GM21526 (cell line): ENCODE results near the gene SPSB2.

Source experiments
- ATAC-seq: cut with Tn5 transposase; IDR thresholded peaks from one replicate; pipeline ENCODE4 v1.9.1; 2021; ENCODE audit warnings: moderate library complexity; ENCODE audit not compliant: unreplicated experiment, low FRiP score

The SPSB2 gene

DNA sequence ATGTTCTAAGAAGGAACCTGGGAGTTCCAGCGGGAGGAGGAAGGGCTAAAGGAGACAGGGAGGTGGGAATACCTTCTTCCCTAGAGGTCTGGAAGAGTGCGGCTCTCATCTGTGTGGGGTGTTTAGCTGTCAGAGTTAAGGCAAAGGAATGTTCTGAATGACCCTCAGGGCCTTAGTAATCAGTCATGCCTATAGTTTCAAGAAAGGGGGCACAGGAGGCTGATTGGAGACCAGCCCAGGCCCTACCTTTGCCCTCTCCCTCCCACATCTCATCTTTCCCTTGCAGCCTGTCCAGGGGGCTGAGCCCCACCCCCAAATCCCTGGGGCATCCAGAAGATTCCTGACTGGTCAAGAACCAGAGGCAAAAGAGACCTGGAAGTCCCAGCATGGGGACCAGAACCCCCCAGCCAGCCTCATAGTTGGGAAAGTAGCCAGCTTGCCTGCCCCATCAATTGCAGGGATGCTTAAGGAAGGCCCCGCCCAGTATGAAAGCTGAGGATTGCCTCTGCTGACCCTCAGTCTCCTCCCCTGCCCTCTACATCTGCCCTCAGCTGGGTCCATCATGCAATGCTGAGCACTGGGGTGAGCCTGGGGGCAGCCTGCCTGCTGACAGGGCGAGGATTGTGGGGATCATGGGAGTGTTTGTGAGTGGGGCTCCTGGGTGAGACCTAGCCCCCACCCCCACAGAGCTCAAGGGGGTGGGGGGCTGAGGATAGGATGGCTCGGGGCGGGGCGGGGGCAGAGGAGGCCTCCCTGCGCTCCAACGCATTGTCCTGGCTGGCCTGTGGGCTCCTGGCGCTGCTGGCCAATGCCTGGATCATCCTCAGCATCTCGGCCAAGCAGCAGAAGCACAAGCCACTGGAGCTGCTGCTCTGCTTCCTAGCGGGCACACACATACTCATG, 49.7 kb downstream of the SPSB2 start:
- no peak for ATAC-seq

DNA sequence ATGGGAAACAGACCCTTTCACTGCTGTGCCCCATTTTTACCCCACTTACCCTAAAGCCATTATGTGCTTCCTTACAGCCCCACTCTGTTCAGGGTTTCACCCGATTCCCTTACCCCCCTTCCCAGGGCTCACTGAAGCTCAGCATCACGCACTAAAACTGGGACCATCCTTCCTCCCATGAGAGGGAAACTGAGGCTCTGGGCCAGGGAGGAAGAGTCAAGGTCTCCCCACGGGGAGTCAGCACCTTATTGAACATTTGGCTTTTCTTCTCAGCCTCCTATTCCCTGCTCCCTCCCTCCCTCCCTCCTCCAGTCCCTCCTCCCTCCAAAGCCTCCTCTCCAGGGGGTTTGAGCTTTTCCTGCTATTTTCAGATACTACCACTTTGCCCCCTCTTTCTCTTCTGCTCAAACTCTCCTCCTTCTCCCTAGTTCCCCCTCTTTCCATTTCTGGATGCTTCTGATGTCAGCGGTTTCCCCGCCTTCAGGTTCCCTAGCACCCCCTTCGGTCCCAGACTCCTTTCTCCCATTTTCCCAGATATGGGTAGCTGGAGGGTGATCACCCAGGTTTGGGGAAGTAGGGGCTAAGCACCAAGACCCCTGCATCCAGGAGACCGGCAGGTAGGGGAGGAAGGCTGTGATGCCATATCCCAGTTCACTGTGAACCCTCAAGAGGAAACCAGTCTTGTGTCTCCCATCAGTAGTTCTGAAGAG, 50.5 kb downstream of the SPSB2 start:
- no peak for ATAC-seq

DNA sequence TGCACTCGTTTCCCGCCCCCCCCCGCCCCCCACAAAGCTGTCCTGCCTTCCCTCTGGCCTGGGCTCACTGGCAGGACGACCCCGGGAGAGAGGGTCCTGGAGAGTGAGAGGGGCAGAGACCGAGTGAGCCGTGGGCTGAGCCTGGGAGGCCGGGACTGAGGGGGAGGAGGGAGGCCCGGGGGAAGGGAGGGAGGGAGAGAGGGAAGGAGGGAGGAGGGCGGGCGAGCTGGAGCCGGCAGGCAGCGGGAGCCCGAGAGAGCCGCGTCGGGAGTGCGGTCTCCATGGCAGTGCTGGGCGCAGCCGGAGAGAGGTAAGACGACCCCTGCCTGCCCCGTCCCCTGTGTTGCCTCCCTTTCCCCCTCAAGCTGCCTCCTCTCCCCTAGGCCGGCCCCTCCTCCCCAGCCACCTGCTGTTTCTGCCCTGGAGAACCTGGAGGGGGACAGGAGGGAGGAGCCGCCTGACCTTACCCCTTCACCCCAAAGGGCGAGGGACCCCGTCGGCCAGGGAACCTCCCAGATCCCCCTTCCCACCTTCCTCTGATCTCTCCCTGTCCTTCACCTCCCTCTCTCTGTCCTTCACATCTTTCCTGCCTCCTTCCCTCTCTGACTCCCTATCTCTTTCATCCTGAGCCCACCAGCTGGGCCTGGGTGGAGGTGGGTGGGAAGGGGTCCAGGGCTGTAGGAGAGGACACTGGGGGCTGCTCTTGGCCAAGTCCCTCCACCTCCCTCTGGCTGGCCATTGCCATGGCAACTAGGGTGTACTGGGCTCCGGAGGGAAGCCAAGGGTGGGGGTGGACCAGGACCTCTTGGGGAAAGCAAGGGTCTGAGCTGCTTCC, 51.3 kb downstream of the SPSB2 start, which contains the start of gene GPR162:
Gene GPR162 (plus strand): TSS at position 231 of the 835 bp plus-strand sequence. CDS start 2,078 bp downstream, outside the sequence.
- no peak for ATAC-seq
